Raji (cell line): ENCODE measurements around the gene NCL.

Experiments used
- POLR2A ChIP-seq: IDR thresholded peaks from 2 replicates; pipeline ENCODE4 v1.6.1; 2011; ENCODE audit warnings: low read depth, low read length, control low read depth; ENCODE audit not compliant: insufficient read depth

NCL gene

GRCh38 chr2:231480781-231481180 is 16.5 kb upstream of the NCL start:
- TF ChIP-seq POLR2A: no peak

GRCh38 chr2:231479455-231479854 is 15.2 kb upstream of the NCL start:
- no peak for TF ChIP-seq POLR2A

- no peak for TF ChIP-seq POLR2A
These were observed 12.6 kb upstream of the NCL start for GRCh38 chr2:231476920-231477319.

DNA sequence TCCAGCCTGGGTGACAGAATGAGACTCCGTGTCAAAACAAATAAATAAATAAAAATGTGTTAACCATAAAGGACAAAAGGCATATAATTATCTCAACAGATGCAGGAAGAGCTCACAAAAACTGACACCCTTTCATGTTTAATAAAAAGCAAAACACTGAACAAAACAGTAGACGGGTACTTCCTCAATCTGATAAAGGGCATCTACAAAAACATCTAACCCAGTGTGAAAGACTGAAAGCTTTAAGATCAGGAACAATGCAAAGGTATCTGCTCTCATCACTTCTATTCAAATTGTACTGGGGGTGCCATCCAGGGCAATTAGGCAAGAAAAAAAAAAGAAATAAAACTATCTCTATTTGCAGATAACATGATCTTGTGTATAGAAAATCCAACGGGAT is 11.7 kb upstream of the NCL start:
- TF ChIP-seq POLR2A: no peak

- TF ChIP-seq POLR2A: no peak
These were observed 8.5 kb upstream of the NCL start for GRCh38 chr2:231472816-231473215.

DNA sequence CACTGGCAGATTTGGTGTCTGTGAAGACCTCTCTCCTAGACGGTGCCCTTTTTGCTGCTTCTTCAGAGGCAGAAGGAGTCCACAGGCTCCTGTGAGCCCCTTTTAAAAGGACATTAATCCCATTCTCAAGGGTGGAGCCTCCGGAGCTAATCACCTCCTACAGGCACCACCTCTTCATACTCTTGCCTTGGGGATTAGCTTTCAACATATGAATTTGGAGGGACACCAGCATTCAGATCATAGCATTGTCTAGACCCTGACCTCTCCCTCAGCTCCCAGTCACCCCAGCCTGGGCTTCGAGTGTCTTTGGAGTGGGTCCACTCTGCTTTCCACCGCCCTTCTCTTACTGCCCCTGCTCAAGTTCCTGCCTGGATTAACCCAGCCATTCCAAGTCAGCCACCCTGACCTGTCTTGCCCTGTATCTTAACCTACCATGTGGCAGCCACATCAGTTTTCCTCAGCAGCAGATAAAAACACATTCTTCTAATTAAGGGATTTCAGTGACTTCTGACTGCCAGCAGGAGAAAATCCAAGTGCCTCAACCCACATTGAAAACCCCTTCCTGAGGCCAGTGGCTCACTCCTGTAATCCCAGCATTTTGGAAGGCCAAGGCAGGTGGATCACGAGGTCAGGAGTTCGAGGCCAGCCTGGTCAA is 6.1 kb upstream of the NCL start:
- TF ChIP-seq POLR2A: no peak

GRCh38 chr2:231469583-231469950 is 5.3 kb upstream of the NCL start:
- TF ChIP-seq POLR2A: no peak

GRCh38 chr2:231467613-231468530 is 3.6 kb upstream of the NCL start:
- no peak for TF ChIP-seq POLR2A

DNA sequence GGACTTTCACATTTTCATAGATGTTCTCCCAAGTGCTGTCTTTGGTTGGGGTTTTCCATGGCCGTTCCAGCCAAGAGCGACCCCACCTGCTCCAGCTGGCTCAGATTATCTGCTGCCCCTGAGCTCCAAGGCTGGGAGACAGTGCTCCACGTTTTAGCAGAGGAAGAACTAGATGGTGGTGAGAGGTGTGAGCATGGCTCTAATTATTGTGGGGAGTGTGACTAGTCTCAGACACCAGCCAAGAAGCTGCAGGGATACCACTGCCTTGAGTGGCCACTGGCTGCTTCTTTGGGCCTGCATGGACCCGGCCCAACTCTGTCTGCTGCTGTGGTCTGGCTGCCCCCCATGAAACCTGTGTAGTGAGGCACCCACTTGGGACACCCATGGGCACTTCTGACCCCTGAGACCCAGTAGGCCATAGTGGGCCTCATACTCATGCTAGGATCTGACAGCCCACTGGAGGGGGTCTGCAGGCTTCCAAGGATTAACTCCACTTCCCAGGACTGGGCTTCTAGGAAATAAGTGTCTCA is 2.8 kb upstream of the NCL start:
- no peak for TF ChIP-seq POLR2A

- peak; percentile 74; the same call in 1 of the 2 replicates for TF ChIP-seq POLR2A
These were observed 574 bp upstream of the NCL start for GRCh38 chr2:231464576-231465540.

DNA sequence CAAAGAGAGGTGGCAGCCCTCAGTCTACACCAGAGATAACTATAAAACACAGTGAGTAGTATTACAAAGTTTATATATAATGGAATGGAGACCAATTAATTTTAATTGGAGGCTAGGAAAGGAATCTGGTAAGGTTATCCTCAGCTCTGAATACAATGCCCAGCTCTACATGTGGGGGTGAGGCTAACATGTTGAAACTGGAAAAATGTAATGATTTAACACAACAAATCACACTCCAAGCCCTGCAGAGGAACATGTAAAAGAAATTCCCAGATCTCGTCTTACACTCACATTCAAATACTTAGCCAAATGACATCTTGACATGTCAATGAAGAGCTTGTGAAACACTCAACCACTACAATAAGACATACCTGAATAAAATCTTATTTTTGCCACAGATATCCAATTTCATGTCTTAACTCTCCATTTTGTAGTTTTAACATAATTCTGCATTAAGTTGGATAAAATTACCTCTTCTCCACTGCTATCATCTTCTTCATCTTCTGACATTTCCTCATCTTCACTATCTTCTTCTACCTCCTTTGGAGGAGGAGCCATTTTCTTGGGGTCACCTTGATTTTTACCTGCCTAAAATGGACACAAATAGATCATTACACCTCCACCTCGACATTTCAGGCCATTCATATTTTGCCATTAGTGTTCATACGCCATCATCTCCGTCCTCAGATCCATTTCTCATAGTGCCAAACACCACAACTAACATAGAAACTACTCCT is 1.4 kb downstream of the NCL start:
- no peak for TF ChIP-seq POLR2A

DNA sequence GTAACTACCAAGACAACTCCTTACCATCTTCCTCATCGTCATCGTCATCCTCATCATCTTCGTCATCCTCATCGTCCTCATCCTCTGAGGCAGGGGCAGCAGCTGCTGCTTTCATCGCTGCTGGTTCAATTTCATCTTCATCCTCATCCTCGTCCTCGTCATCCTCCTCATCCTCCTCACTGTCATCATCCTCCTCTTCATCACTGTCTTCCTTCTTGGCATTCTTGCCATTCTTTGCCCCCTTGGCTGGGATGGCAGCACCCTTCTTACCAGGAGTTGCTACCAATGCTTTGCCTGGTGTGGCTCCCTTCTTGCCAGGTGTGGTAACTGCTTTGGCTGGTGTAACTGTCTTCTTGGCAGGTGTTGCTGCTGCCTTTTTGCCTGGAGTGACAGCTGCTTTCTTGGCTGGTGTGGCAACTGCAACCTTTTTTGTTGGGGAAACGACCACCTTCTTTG is 2.7 kb downstream of the NCL start:
- TF ChIP-seq POLR2A: no peak

DNA sequence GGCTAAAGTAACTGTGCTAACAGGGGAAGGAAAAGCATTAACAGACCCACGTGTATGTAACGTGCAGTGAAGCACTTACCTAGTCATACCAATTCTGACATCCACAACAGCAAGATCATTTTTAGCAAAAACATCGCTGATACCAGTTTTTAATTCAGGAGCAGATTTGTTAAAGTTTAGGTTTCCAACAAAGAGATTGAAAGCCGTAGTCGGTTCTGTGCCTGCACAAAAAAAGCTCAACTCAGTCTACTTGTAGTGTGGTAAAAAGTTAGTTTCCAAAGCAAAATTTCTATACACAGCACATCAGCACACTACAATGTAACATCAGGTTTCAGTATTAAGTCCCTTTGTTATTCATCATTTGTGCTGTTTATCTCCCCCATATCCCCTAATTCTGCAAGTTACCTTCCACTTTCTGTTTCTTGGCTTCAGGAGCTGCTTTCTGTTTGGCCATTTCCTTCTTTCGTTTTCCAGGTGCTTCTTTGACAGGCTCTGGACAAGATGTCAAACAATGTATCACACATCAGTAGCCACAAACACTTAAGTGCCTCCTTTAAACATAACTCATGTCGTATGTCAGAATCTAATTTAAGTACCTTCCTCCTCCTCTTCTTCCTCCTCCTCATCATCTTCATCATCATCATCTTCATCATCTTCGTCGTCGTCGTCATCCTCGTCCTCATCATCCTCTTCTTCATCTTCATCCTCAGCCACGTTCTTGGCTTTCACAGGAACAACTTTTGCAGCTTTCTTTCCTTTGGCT is 4.0 kb downstream of the NCL start:
- no peak for TF ChIP-seq POLR2A
